HL-60 (cell line): Measurements from ENCODE around the gene TSPAN18.

Experiments used
- DNase-seq, 2 experiments: peaks; one replicate each; pipeline ENCODE4 v3.0.0-alpha.2; 2010 to 2020; ENCODE audit warnings: low read depth in 1 of 2, low spot score in 1 of 2
- H3K27ac ChIP-seq: fragments of 250-450 bp; sonication (Bioruptor Pico); replicated peaks from 2 replicates; pipeline ENCODE4 v1.5.1; 2020; ENCODE audit warnings: mild to moderate bottlenecking, moderate library complexity
- H3K27me3 ChIP-seq: fragments of 250-450 bp; sonication (Bioruptor Pico); 2 replicates; pipeline ENCODE4 v1.5.1; 2021; ENCODE audit warnings: mild to moderate bottlenecking, moderate library complexity; ENCODE audit not compliant: insufficient read depth, poor library complexity, severe bottlenecking
- H3K4me3 ChIP-seq: replicated peaks from 2 replicates; pipeline ENCODE4 v1.5.1; 2011; ENCODE audit warnings: mild to moderate bottlenecking, control low read depth, low read length; ENCODE audit not compliant: insufficient read depth
- GABPA ChIP-seq: IDR thresholded peaks from 2 replicates; pipeline ENCODE4 v1.6.1; 2012; ENCODE audit warnings: low read depth
- POLR2AphosphoS5 ChIP-seq: IDR thresholded peaks from 2 replicates; pipeline ENCODE4 v1.6.1; 2012; ENCODE audit warnings: low read depth
- REST ChIP-seq: IDR thresholded peaks from 2 replicates; pipeline ENCODE4 v1.6.1; 2012; ENCODE audit warnings: low read depth; ENCODE audit not compliant: insufficient replicate concordance
- SPI1 ChIP-seq: IDR thresholded peaks from 2 replicates; pipeline ENCODE4 v1.6.1; 2012; ENCODE audit warnings: low read depth, mild to moderate bottlenecking, borderline replicate concordance
- TF ChIP-seq, protein P1 (sequence below): IDR thresholded peaks from one replicate; pipeline ENCODE4 v1.5.1; 2011; ENCODE audit warnings: low read length, control low read depth, inconsistent platforms; ENCODE audit not compliant: insufficient read depth

The TSPAN18 gene

GRCh38 chr11:44791316-44791925, 64.7 kb downstream of the TSPAN18 start:
- no peak for DNase-seq
- TF ChIP-seq GABPA (no peak), REST (no peak), SPI1 (no peak), POLR2AphosphoS5 (no peak)
- TF ChIP-seq, protein P1, sequence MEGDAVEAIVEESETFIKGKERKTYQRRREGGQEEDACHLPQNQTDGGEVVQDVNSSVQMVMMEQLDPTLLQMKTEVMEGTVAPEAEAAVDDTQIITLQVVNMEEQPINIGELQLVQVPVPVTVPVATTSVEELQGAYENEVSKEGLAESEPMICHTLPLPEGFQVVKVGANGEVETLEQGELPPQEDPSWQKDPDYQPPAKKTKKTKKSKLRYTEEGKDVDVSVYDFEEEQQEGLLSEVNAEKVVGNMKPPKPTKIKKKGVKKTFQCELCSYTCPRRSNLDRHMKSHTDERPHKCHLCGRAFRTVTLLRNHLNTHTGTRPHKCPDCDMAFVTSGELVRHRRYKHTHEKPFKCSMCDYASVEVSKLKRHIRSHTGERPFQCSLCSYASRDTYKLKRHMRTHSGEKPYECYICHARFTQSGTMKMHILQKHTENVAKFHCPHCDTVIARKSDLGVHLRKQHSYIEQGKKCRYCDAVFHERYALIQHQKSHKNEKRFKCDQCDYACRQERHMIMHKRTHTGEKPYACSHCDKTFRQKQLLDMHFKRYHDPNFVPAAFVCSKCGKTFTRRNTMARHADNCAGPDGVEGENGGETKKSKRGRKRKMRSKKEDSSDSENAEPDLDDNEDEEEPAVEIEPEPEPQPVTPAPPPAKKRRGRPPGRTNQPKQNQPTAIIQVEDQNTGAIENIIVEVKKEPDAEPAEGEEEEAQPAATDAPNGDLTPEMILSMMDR: no peak
- Histone ChIP-seq H3K27me3 (peaks cover 6% of the 10 kb centered on the region), H3K27ac (no peak overlapping the region), H3K4me3 (no peak overlapping the region)

GRCh38 chr11:44792171-44792570, 65.4 kb downstream of the TSPAN18 start:
- TF ChIP-seq GABPA (no peak), REST (no peak), POLR2AphosphoS5 (no peak), SPI1 (no peak)
- TF ChIP-seq, protein P1: no peak
- DNase-seq: no peak
- Histone ChIP-seq H3K4me3 (no peak overlapping the region), H3K27ac (no peak overlapping the region), H3K27me3 (peaks cover 6% of the 10 kb centered on the region)

DNA sequence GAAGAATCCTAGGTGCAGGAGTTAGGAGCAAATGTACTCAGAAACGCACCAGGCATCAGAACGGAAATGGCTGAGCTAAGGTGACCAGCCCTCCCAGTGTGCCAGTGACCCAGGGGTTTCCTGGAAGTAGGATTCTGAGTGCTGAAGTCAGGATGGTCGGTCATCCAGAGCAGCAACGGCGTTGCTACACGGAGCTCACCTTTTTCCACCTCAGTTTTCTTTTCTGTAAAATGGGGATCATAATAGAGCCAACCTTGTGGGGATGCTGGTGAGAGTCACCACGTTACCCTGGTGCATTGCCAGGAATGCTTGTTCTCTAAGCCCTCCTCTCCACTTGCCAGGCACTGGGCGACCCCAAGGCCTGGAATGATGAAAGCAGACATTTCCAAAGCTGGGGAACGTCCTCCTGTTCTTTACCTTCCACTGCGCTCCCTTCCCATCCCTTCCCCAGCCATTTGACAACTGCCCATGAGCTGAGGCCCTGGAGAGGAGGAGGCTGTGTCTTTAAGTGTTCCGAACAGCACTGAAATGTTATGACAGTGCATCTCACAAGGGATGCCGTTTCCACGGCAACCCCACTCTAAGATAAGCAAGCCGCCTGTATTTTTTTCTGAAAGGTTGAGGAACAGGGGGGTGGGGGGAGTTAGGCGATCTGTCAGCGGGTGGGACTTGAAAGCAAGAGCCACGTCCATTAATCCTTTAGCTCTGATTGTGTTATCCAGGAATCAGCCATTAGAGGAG, 66.8 kb downstream of the TSPAN18 start:
- no peak for TF ChIP-seq SPI1
- TF ChIP-seq REST: no peak
- TF ChIP-seq, protein P1: no peak
- no peak for TF ChIP-seq GABPA
- no peak for TF ChIP-seq POLR2AphosphoS5
- no peak overlapping the region for H3K27ac ChIP-seq
- H3K4me3 ChIP-seq: no peak overlapping the region
- no peak for DNase-seq
- H3K27me3 ChIP-seq: peaks cover 6% of the 10 kb centered on the region
